OCI-LY7 (cell line): ENCODE data around the gene RIPK1. TPM values are rescaled to one million over a fixed set of nuclear protein-coding genes. Genes with fewer than 3 reads are reported as not detected.

Source experiments
- BruUV-seq: library from RNA; stranded (reverse); fragments of 400-500 nt; replicated peaks from 2 replicates; lab custom pipeline; 2021; lab: Mats Ljungman, UMichigan
- CTCF ChIA-PET: fragments of 300-600 bp; sonication (Branson Sonifier 250); formaldehyde crosslinking; loops from one replicate; lab custom pipeline; 2022; ENCODE audit warnings: antibody characterized with exemption; ENCODE audit not compliant: unreplicated experiment; lab: Charles Lee
- POLR2A ChIA-PET: fragments of 300-600 bp; sonication (Branson Sonifier 250); formaldehyde crosslinking; loops from one replicate; lab custom pipeline; 2022; ENCODE audit warnings: antibody characterized with exemption; lab: Charles Lee
- DNase-seq: peaks from one replicate; pipeline ENCODE4 v3.0.0-alpha.2; 2015; ENCODE audit warnings: low spot score
- H2AFZ ChIP-seq: fragments of 200-600 bp; sonication (generic), shearing (Covaris generic); 2 replicates; pipeline ENCODE4 v1.6.1; 2014; ENCODE audit warnings: mild to moderate bottlenecking, antibody characterized with exemption, low read length, moderate library complexity
- H3K27ac ChIP-seq: fragments of 200-600 bp; sonication (generic); 2 replicates; pipeline ENCODE4 v1.5.1; 2014; ENCODE audit warnings: mixed run types, low read depth, mild to moderate bottlenecking, moderate library complexity, low read length, inconsistent platforms; ENCODE audit not compliant: poor library complexity, severe bottlenecking
- H3K36me3 ChIP-seq: fragments of 200-600 bp; sonication (generic); 2 replicates; pipeline ENCODE4 v1.6.1; 2014; ENCODE audit warnings: mild to moderate bottlenecking, antibody characterized with exemption, low read length, moderate library complexity, mixed read lengths; ENCODE audit not compliant: insufficient read depth
- H3K4me1 ChIP-seq: fragments of 200-600 bp; sonication (generic); 2 replicates; pipeline ENCODE4 v1.5.1; 2014; ENCODE audit warnings: mild to moderate bottlenecking, low read length; ENCODE audit not compliant: insufficient read depth, poor library complexity, severe bottlenecking
- H3K4me2 ChIP-seq: fragments of 200-600 bp; sonication (generic); 2 replicates; pipeline ENCODE4 v1.6.1; 2014; ENCODE audit warnings: mild to moderate bottlenecking, low read length
- H3K4me3 ChIP-seq: fragments of 200-600 bp; sonication (generic); 2 replicates; pipeline ENCODE4 v1.5.1; 2014; ENCODE audit warnings: mild to moderate bottlenecking, low read depth, low read length; ENCODE audit not compliant: poor library complexity, severe bottlenecking
- H3K79me2 ChIP-seq: fragments of 200-600 bp; sonication (generic); 2 replicates; pipeline ENCODE4 v1.6.1; 2016; ENCODE audit warnings: low read depth, mild to moderate bottlenecking, low read length, moderate library complexity, mixed read lengths; ENCODE audit not compliant: insufficient read depth
- H3K9me2 ChIP-seq: fragments of 200-600 bp; sonication (generic); 2 replicates; pipeline ENCODE4 v1.6.1; 2016; ENCODE audit warnings: mild to moderate bottlenecking, low read length, mixed read lengths; ENCODE audit not compliant: insufficient read depth
- H3K9me3 ChIP-seq: fragments of 200-600 bp; sonication (generic); 2 replicates; pipeline ENCODE4 v1.6.1; 2014; ENCODE audit warnings: mild to moderate bottlenecking, mixed run types, low read length, mixed read lengths
- H4K20me1 ChIP-seq: fragments of 200-600 bp; sonication (generic); 2 replicates; pipeline ENCODE4 v1.6.1; 2014; ENCODE audit warnings: mild to moderate bottlenecking, antibody characterized with exemption, low read length, moderate library complexity, mixed read lengths; ENCODE audit not compliant: insufficient read depth
- CTCF ChIP-seq: fragments of 200-600 bp; sonication (generic); conservative IDR thresholded peaks from 2 replicates; pipeline ENCODE4 v1.5.1; 2014; ENCODE audit warnings: mild to moderate bottlenecking, antibody characterized with exemption, low read length, moderate library complexity, mixed read lengths
- EZH2phosphoT487 ChIP-seq: fragments of 200-600 bp; sonication (generic); IDR thresholded peaks from 2 replicates; pipeline ENCODE4 v1.6.1; 2018; ENCODE audit warnings: low read depth, borderline replicate concordance, mild to moderate bottlenecking, mixed run types, antibody characterized with exemption, low read length, moderate library complexity, mixed read lengths
- intact Hi-C: fragments of 100-400 bp; cut with micrococcal nuclease; formaldehyde crosslinking; loops from one replicate; pipeline ENCODE4 v1.10.0; 2022; ENCODE audit not compliant: unreplicated experiment
- total RNA-seq, 2 experiments: library from RNA; depleted of rRNA in 1 of 2; stranded (reverse); fragments of >200 nt in 1 of 2; shearing (Covaris generic) in 1 of 2; gene quantifications; 2 replicates each; pipeline ENCODE4 v1.2.3, GENCODE V29; 2014 to 2022

The RIPK1 gene
- total RNA-seq, 2 experiments from 2014 or later: 7.5 to 8.4 TPM

DNA sequence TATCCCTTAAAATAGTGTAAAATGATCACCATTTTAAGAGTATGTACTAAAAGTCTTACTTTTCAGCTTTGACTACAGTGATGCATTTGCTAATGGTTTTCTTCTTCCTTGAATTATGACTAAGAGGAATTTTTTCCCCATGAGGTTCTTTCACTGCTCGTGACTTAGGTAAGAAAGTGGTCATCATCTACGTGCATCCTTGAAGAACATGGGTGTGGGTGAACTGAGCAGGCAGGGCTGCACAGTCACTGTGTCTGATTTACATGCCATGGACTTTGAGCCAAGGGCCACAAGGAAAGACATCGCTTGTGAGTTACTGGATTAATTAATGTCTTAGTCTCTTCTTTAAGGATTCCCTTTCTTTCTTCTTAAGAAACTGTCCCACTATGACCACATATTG lies 35.3 kb upstream of the RIPK1 start:
- no peak for TF ChIP-seq CTCF
- TF ChIP-seq EZH2phosphoT487: no peak
- intact Hi-C loops: loop anchor here (1.0 kb wide), 1 partner anchor 20 kb away; no protein-coding TSS in a partner anchor
- no peak overlapping the region for H3K4me2 ChIP-seq
- H4K20me1 ChIP-seq: no peaks in the 10 kb centered on the region
- H3K4me3 ChIP-seq: no peak overlapping the region
- no peaks in the 10 kb centered on the region for H3K36me3 ChIP-seq
- no peak overlapping the region for H2AFZ ChIP-seq
- H3K9me2 ChIP-seq: no peaks in the 10 kb centered on the region
- ChIA-PET POLR2A (no interaction called here), CTCF (no interaction called here)
- peaks cover 23% of the 10 kb centered on the region for H3K4me1 ChIP-seq
- H3K79me2 ChIP-seq: no peaks in the 10 kb centered on the region
- no peak for DNase-seq
- H3K27ac ChIP-seq: no peak overlapping the region
- no TSS peak for BruUV-seq
- no peaks in the 10 kb centered on the region for H3K9me3 ChIP-seq

DNA sequence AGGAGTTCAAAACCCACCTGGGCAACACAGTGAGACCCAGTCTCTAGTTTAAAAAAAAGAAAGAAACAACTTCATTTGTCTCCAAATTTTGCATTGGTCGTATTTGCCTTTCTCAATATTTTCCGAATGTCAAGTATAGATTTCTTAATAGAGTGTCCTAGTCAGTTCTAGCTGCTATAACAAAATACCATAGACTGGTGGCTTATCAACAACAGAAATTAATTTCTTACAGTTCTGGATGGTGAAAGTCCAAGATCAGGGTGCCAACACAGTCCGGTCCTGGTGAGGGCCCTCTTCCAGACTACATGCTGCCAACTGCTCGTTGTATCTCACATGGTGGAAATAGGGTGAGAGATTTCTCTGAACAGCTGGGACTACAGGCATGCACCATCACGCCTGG lies 34.6 kb upstream of the RIPK1 start:
- intact Hi-C loops: no loop called here
- Histone ChIP-seq H3K4me2 (no peak overlapping the region), H3K4me1 (peaks cover 16% of the 10 kb centered on the region), H3K9me2 (no peaks in the 10 kb centered on the region), H3K36me3 (no peaks in the 10 kb centered on the region), H2AFZ (no peak overlapping the region), H3K9me3 (no peaks in the 10 kb centered on the region), H3K79me2 (no peaks in the 10 kb centered on the region), H4K20me1 (no peaks in the 10 kb centered on the region), H3K4me3 (no peak overlapping the region), H3K27ac (no peak overlapping the region)
- no peak for TF ChIP-seq CTCF
- no peak for TF ChIP-seq EZH2phosphoT487
- DNase-seq: no peak
- no TSS peak for BruUV-seq
- ChIA-PET POLR2A (no interaction called here), CTCF (no interaction called here)

GRCh38 chr6:3035397-3035796 lies 32.9 kb upstream of the RIPK1 start:
- no TSS peak for BruUV-seq
- no peak for DNase-seq
- intact Hi-C loops: no loop called here
- H3K9me2 ChIP-seq: no peaks in the 10 kb centered on the region
- no peaks in the 10 kb centered on the region for H4K20me1 ChIP-seq
- no peaks in the 10 kb centered on the region for H3K36me3 ChIP-seq
- H3K27ac ChIP-seq: no peak overlapping the region
- peaks cover 15% of the 10 kb centered on the region for H3K4me1 ChIP-seq
- H3K9me3 ChIP-seq: no peaks in the 10 kb centered on the region; the same call in 1 of the 2 replicates
- ChIA-PET POLR2A (no interaction called here), CTCF (no interaction called here)
- TF ChIP-seq CTCF: no peak
- no peak for TF ChIP-seq EZH2phosphoT487
- no peaks in the 10 kb centered on the region for H3K79me2 ChIP-seq
- no peak overlapping the region for H3K4me2 ChIP-seq
- no peak overlapping the region for H3K4me3 ChIP-seq
- no peak overlapping the region for H2AFZ ChIP-seq
